ENCODE data around the gene GMPPB. TPM values are rescaled to one million over a fixed set of nuclear protein-coding genes. Genes with fewer than 3 reads are reported as not detected.
"Not testable (repeated sequence)": the region's sequence is repeated elsewhere in the genome, so short reads cannot be mapped to it uniquely, and the experiment has no call there.

GMPPB gene
- total RNA-seq, 2 experiments from 2014 or later: 35.4 to 39.9 TPM

DNA sequence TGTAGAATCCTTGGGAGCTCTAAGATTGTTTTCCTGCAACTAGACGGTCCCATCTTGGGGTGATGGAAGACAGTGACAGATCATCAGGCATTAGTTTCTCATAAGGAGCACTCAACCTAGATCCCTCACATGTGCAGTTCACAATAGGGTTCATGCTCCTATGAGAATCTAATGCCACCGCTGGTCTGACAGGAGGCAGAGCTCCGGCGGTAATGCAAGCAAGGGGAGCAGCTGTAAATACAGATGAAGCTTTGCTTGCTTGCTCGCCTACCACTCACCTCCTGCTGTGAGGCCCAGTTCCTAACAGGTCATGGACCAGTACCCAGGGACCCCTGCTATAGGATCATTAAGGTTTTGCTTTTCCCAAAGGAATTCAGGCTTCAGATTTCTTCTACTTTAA lies 25.1 kb upstream of the GMPPB start:
- DNase-seq; ATAC-seq (ENCODE audit: low read depth); H3K9me3 Mint-ChIP-seq; H3K4me1 Mint-ChIP-seq; POLR2A ChIA-PET; H3K4me3 Mint-ChIP-seq; H3K36me3 Mint-ChIP-seq; H3K27ac Mint-ChIP-seq; H3K27me3 Mint-ChIP-seq: not testable (repeated sequence)

DNA sequence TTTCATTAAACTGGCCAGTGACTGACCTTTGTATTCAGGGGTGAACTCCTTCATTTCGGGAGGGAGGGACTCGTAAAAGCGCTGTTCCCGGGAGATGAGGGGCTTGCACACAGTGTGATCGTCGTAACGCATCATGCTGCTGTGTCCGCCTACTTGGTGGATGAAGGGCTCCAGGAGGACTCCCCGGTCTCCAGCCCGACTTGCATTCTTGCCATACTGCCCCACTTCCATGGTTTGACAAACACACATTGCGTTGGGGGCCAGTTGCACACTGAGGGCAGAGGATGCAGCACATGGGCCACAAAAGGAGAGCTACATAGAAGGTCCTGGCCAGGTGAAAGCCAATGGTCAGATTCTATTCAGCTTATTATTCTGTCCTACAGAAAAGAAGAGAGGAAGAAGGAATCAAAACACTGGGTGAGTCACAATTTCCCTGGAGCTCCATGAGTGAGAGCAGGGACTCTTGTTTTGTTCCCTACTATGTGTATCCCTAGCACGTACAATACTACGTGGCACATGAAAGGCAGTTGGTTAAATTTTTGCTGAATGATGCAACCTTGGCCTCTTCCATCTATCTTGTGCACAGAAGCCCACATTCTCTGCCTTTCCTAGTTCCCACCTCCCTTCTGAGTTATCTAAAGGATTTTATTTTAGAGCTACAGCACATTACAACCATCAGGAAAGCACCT lies 24.2 kb upstream of the GMPPB start:
- peaks cover 7% of the 10 kb centered on the region for H3K36me3 Mint-ChIP-seq
- DNase-seq: no peak
- H3K9me3 Mint-ChIP-seq: no peaks in the 10 kb centered on the region
- POLR2A ChIA-PET: no interaction called here
- H3K4me3 Mint-ChIP-seq: no peak overlapping the region
- no peaks in the 10 kb centered on the region for H3K4me1 Mint-ChIP-seq
- H3K27me3 Mint-ChIP-seq: no peaks in the 10 kb centered on the region
- H3K27ac Mint-ChIP-seq: no peak overlapping the region
- no peak for ATAC-seq (ENCODE audit: low read depth)

DNA sequence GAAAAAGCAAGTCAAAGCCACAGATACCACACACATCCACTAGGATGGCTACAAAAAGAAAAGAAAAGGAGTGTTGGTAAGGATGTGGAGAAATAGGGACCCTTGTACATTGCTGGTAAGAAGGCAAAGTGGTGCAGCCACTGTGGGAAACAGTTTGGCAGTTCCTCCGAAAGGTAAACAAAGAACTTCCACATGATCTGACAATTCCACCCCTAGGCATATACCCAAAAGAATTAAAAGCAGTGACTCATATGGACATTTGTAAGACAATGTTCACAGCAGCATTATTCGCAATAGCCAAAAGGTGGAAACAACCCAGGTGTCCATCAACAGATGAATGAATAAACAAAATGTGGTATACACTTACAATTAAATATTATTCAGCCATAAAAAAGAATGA lies 22.2 kb upstream of the GMPPB start:
- peaks cover 7% of the 10 kb centered on the region for H3K36me3 Mint-ChIP-seq
- ATAC-seq (ENCODE audit: low read depth) (no peak), DNase-seq (no peak)
- no peaks in the 10 kb centered on the region for H3K27me3 Mint-ChIP-seq
- no peaks in the 10 kb centered on the region for H3K4me1 Mint-ChIP-seq
- H3K9me3 Mint-ChIP-seq: no peaks in the 10 kb centered on the region
- no peak overlapping the region for H3K4me3 Mint-ChIP-seq
- POLR2A ChIA-PET: interaction anchor here (0.7 kb wide), 1 partner anchor 376 kb away, joined by 3 read pairs; no protein-coding TSS in a partner anchor
- H3K27ac Mint-ChIP-seq: no peak overlapping the region

DNA sequence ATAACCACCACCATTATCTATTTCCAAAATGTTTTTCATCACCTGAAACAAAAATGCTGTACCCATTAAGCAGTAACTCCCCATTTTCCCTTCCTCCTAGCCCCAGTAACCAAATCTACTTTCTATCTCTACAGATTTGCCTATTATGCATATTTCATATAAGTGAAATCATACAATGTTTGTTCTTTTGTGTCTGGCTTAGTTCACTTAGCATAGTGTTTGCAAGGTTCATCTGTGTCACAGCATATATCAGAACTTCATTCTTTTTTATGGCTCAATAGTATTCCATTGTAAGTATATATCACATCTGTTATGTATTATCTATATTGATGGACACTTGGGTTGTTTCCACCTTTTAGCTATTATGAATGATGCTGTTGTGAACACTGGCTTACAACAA lies 16.7 kb upstream of the GMPPB start:
- ATAC-seq (ENCODE audit: low read depth) (no peak), DNase-seq (no peak)
- Mint-ChIP-seq H3K4me1 (peaks cover 3% of the 10 kb centered on the region), H3K9me3 (no peaks in the 10 kb centered on the region), H3K27ac (no peak overlapping the region), H3K36me3 (peaks cover 21% of the 10 kb centered on the region), H3K27me3 (no peaks in the 10 kb centered on the region), H3K4me3 (no peak overlapping the region)
- POLR2A ChIA-PET: interaction anchor here (0.6 kb wide), 1 partner anchor 16 kb away, joined by 3 read pairs; the partner anchor contains the start of gene GMPPB

DNA sequence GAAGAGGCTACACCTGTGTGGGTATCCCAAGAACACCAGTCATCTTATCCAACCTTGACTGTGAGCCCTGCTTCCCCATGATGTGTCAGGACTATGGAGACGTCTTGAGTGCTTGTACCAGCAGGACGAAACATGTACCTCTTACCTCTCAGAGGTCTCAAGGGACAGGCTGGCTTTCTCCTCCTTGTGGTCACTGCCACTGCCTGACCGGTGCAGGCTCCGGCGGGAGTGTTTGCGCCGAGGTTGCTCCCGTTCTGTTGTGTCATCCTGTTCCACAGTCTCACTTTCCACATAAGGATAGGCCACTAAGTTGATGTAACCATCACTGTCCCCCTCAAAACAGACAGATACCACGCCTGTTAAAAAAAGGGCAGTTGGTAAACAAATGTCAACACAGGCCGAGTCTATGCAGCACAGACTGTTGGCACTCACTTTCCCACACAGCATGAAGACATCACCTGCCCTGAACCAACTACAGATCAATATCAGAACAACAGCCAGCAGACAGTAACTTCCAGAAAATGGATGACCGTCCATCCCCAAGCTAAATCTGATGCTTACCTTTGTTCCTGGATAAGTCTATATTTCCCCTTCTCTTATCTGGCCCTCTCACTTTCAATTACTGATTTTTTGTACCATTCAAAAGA lies 14.4 kb upstream of the GMPPB start:
- no peaks in the 10 kb centered on the region for H3K27me3 Mint-ChIP-seq
- H3K36me3 Mint-ChIP-seq: peaks cover 16% of the 10 kb centered on the region
- H3K4me3 Mint-ChIP-seq: no peak overlapping the region
- H3K9me3 Mint-ChIP-seq: no peaks in the 10 kb centered on the region
- DNase-seq (no peak), ATAC-seq (ENCODE audit: low read depth) (no peak)
- H3K4me1 Mint-ChIP-seq: peaks cover 3% of the 10 kb centered on the region
- H3K27ac Mint-ChIP-seq: no peak overlapping the region
- POLR2A ChIA-PET: no interaction called here

DNA sequence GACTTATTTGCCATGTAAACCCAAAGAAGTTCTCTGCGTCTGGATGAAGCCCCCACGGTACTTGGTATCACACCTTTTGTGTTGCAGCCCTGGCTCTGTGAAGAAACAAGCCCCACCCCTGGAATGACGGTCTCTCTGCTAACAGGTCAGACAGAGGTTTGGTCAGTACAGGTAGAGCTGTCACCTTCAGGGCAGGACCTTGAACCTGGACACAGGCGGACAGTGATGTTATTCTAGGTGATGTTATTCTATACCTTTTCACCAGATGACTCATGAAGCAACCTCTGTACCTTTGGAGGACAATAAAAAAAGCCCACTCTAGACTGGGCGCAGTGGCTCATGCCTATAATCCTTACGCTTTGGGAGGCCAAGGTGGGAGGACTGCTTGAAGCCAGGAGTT lies 11.0 kb upstream of the GMPPB start:
- Mint-ChIP-seq H3K27ac (no peak overlapping the region), H3K9me3 (no peaks in the 10 kb centered on the region), H3K4me3 (no peak overlapping the region), H3K4me1 (peaks cover 5% of the 10 kb centered on the region), H3K27me3 (no peaks in the 10 kb centered on the region), H3K36me3 (peaks cover 20% of the 10 kb centered on the region)
- POLR2A ChIA-PET: interaction anchor here (0.7 kb wide), 1 partner anchor 191 kb away, joined by 4 read pairs; no protein-coding TSS in a partner anchor
- DNase-seq (no peak), ATAC-seq (ENCODE audit: low read depth) (no peak)

DNA sequence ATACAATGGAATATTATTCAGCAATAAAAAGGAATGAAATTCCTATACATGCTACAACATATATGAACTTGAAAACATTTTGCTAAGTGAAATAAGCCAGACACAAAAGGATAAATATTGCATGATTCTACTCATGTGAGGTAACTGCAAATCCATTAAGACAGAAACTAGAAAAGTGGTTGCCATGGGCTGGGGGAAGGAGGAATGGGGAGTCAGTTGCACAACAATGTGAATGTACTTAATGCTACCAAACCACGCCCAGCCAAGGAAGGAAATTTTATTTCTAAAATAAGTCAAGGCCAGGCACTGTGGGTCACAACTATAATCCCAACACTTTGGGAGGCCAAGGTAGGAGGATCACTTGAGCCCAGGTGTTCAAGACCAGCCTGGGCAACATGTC lies 9.8 kb upstream of the GMPPB start:
- peaks cover 17% of the 10 kb centered on the region for H3K36me3 Mint-ChIP-seq

DNA sequence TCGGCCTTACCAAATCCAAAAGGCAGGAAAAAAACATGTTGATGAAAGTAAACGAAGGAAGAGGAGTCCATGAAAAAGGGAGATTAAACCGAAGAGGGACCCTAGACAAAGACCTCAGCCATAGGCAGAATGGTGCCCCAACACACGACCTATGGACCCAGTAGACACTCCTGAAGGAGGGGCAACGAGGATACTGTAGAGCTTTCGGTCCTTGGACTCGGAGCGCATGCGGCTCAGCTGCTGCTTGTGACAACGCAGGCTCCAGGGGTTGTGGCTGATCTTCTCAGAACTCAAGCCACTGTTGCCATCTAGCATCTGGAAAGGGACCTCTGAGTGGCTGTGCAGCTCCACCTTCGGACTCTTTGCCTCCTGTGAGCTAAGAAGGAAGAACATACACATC lies 8.8 kb upstream of the GMPPB start:
- Mint-ChIP-seq H3K4me1 (peaks cover 2% of the 10 kb centered on the region), H3K27me3 (no peaks in the 10 kb centered on the region), H3K27ac (no peak overlapping the region), H3K36me3 (peaks cover 13% of the 10 kb centered on the region), H3K4me3 (no peak overlapping the region), H3K9me3 (no peaks in the 10 kb centered on the region)
- no peak for DNase-seq
- ATAC-seq (ENCODE audit: low read depth): no peak
- POLR2A ChIA-PET: no interaction called here

More for the DNA sequence above, 9.8 kb upstream of the GMPPB start:
- Mint-ChIP-seq H3K4me1 (peaks cover 3% of the 10 kb centered on the region), H3K27ac (no peak overlapping the region), H3K4me3 (no peak overlapping the region), H3K27me3 (no peaks in the 10 kb centered on the region), H3K9me3 (no peaks in the 10 kb centered on the region)
- POLR2A ChIA-PET: no interaction called here
- DNase-seq (no peak), ATAC-seq (ENCODE audit: low read depth) (no peak)

DNA sequence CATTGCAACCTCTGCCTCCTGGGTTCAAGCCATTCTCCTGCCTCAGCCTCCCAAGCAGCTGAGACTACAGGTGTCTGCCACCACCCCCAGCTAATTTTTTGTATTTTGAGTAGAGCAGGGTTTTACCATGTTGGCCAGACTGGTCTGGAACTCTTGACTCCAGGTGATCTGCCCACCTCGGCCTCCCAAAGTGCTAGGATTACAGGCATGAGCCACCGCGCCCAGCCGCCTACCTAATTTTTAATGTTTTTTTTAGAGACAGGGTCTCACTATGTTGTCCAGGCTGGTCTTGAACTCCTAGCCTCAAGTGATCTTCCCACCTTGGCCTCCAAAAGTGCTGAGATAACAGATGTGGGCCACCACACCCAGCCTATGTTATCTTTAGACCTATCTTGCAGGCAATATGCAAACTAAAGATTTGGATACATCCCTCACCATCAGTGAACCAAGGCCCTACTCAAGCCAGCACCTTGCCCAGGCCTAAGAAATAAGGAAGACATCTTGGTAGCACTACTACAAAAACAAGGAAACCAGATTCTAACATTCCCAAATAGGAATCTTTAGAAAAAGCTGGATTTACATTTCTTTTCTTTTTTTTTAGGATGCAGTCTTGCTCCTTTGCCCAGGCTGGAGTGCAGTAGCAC lies 6.3 kb upstream of the GMPPB start:
- H3K27me3 Mint-ChIP-seq: no peaks in the 10 kb centered on the region
- no peak overlapping the region for H3K27ac Mint-ChIP-seq
- peaks cover 6% of the 10 kb centered on the region for H3K36me3 Mint-ChIP-seq
- DNase-seq (no peak), ATAC-seq (ENCODE audit: low read depth) (no peak)
- no peak overlapping the region for H3K4me3 Mint-ChIP-seq
- peaks cover 3% of the 10 kb centered on the region for H3K4me1 Mint-ChIP-seq
- H3K9me3 Mint-ChIP-seq: no peaks in the 10 kb centered on the region
- POLR2A ChIA-PET: interaction anchor here (0.6 kb wide), 1 partner anchor 570 kb away, joined by 4 read pairs; no protein-coding TSS in a partner anchor

DNA sequence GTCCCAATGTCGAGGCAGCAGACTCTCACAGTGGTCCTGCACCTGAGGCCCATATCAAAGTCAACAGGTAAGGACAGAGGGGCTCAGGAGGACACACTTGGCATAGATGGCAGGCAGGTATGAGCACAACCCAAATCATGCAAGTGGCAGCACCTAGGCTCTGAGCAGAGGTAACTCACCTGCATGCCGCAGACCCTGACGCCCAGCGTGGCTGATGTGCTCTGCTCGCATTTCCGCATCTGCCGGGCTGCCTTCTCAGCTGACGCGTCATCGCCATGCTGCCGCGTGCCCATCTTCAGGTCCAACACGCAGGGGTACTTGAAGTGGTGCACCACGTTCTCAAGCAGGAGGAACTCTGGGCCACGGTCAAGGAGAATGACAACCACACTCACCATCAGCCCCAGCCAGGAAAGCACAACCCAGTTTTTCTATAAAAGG lies 4.2 kb upstream of the GMPPB start:
- POLR2A ChIA-PET: no interaction called here
- Mint-ChIP-seq H3K36me3 (peaks cover 6% of the 10 kb centered on the region), H3K4me1 (peaks cover 7% of the 10 kb centered on the region), H3K4me3 (no peak overlapping the region), H3K27ac (no peak overlapping the region), H3K27me3 (no peaks in the 10 kb centered on the region), H3K9me3 (no peaks in the 10 kb centered on the region)
- no peak for ATAC-seq (ENCODE audit: low read depth)
- no peak for DNase-seq

DNA sequence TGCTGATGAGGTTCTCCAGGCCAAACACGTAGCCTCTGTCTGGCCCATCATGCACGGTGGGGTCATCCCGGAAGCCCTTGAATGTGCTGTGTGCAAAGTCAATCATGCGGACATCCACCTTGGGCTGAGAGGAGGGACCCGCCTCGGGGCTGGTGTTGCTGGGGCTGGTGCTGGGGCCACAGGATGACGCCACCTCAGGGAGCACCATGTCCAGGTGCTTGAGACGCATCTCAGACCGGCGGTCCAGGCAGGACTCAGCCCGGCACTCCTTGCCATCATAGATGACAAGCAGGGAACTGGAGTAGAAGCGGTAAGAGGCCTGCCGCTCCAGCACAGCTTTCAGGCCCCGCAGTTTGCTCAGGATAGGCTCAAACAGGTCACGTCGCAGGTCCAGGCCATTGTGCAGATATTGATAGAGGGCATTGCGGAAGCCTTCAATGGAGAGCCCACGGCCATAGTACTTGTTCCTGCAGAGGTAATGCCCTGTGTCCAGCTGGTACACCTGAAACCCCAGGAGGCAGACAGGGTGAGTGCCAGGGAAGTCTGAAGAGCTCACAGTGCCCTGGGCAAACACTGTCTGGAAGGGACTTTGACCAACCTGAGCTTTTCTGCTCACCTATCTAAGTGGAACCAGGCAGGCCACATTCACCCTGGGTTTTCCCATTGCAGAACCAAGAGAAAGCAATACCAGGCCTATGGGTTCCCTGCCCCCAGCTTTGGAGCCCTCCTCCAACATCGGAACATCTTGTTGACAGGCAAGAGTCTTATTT lies 3.6 kb upstream of the GMPPB start:
- no peaks in the 10 kb centered on the region for H3K9me3 Mint-ChIP-seq
- H3K4me1 Mint-ChIP-seq: peaks cover 13% of the 10 kb centered on the region
- no peak overlapping the region for H3K27ac Mint-ChIP-seq
- H3K27me3 Mint-ChIP-seq: no peaks in the 10 kb centered on the region
- ATAC-seq (ENCODE audit: low read depth) (no peak), DNase-seq (no peak)
- POLR2A ChIA-PET: interaction anchor here (0.6 kb wide), 1 partner anchor 43 kb away, joined by 5 read pairs; no protein-coding TSS in a partner anchor
- H3K4me3 Mint-ChIP-seq: no peak overlapping the region
- peaks cover 6% of the 10 kb centered on the region for H3K36me3 Mint-ChIP-seq

DNA sequence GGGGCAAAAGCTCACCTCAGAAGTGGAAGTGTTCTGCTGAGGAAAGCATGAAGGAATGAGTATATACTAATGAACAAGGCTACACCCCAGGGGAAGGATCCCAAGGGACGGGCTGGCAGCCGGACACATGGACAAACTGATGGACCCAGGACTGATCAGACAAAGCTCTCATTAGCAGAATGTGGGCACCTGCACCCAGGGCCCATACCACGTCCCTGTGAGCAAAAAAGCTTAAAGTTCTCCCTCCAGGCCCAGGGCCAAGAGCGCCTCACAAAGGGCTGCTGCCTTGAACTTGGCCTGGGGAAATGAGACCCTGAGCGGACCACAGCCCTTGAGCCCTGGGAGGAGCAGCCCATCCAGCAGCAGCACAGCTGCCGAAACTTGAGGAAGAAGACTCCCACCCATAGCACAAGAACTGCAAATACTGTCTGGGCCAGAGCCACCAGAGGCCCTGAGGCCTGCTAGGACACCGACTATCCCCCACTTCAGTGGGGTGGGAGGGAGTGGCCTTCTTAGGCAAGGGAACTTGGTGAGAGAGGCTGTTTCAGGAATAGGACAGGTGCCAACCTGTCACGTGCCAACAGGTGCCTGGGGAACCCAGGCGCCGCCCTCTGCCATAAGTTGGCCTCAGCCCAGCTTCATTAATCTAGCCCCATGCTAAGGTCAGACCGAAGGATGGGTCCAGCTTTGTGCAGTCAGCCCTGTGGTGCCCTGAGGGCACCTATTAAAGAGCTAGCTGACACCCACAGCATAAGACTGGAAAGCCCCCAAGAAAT lies 2.3 kb upstream of the GMPPB start:
- no peaks in the 10 kb centered on the region for H3K9me3 Mint-ChIP-seq
- POLR2A ChIA-PET: interaction anchor here (0.8 kb wide), 1 partner anchor 106 kb away, joined by 3 read pairs; no protein-coding TSS in a partner anchor
- no peak for ATAC-seq (ENCODE audit: low read depth)
- H3K4me1 Mint-ChIP-seq: peaks cover 13% of the 10 kb centered on the region
- H3K27me3 Mint-ChIP-seq: no peaks in the 10 kb centered on the region
- peaks cover 2% of the 10 kb centered on the region for H3K36me3 Mint-ChIP-seq
- H3K4me3 Mint-ChIP-seq: no peak overlapping the region
- no peak for DNase-seq
- H3K27ac Mint-ChIP-seq: no peak overlapping the region
